Measurements from ENCODE around the gene WNT11.
A peak's percentile ranks its signal among the peaks of the same experiment; 100 is the strongest.

The WNT11 gene

GRCh38 chr11:76237000-76237649 is 30.8 kb upstream of the WNT11 start:
- DNase-seq, result no peak

GRCh38 chr11:76236092-76236999 is 30.0 kb upstream of the WNT11 start:
- peak; percentile 83 for DNase-seq

GRCh38 chr11:76235233-76236091 is 29.2 kb upstream of the WNT11 start:
- peak; percentile 96 for DNase-seq

GRCh38 chr11:76234416-76235232 is 28.3 kb upstream of the WNT11 start:
- DNase-seq, result no peak

GRCh38 chr11:76234021-76234415 is 27.7 kb upstream of the WNT11 start:
- no peak for DNase-seq

- no peak for DNase-seq
Observed at GRCh38 chr11:76233196-76233921, 27.1 kb upstream of the WNT11 start.

GRCh38 chr11:76232026-76232665 is 25.8 kb upstream of the WNT11 start:
- no peak for DNase-seq

GRCh38 chr11:76231121-76231738 is 24.9 kb upstream of the WNT11 start:
- no peak for DNase-seq

GRCh38 chr11:76230392-76230791 is 24.1 kb upstream of the WNT11 start:
- no peak for DNase-seq

- DNase-seq, result no peak
Observed at GRCh38 chr11:76229690-76230240, 23.5 kb upstream of the WNT11 start.

GRCh38 chr11:76228875-76229149 is 22.5 kb upstream of the WNT11 start:
- no peak for DNase-seq

- no peak for DNase-seq
Observed at GRCh38 chr11:76228071-76228874, 22.0 kb upstream of the WNT11 start.

- DNase-seq, result no peak
Observed at GRCh38 chr11:76226626-76227025, 20.3 kb upstream of the WNT11 start.

- DNase-seq, result no peak
Observed at GRCh38 chr11:76225122-76225611, 18.9 kb upstream of the WNT11 start.

- no peak for DNase-seq
Observed at GRCh38 chr11:76224461-76225121, 18.3 kb upstream of the WNT11 start.

- no peak for DNase-seq
Observed at GRCh38 chr11:76221365-76221764, 15.1 kb upstream of the WNT11 start.

- DNase-seq, result no peak
Observed at GRCh38 chr11:76219243-76219642, 12.9 kb upstream of the WNT11 start.

- no peak for DNase-seq
Observed at GRCh38 chr11:76218449-76219178, 12.3 kb upstream of the WNT11 start.
